Measurements from ENCODE around the gene RSPRY1. TPM values are rescaled to one million over a fixed set of nuclear protein-coding genes. Genes with fewer than 3 reads are reported as not detected.
"Not testable (repeated sequence)": the region's sequence is repeated elsewhere in the genome, so short reads cannot be mapped to it uniquely, and the experiment has no call there.

Gene RSPRY1
- total RNA-seq, 4 donors from 2014 or later: 22.4 to 30.7 (median 25.7) TPM

DNA sequence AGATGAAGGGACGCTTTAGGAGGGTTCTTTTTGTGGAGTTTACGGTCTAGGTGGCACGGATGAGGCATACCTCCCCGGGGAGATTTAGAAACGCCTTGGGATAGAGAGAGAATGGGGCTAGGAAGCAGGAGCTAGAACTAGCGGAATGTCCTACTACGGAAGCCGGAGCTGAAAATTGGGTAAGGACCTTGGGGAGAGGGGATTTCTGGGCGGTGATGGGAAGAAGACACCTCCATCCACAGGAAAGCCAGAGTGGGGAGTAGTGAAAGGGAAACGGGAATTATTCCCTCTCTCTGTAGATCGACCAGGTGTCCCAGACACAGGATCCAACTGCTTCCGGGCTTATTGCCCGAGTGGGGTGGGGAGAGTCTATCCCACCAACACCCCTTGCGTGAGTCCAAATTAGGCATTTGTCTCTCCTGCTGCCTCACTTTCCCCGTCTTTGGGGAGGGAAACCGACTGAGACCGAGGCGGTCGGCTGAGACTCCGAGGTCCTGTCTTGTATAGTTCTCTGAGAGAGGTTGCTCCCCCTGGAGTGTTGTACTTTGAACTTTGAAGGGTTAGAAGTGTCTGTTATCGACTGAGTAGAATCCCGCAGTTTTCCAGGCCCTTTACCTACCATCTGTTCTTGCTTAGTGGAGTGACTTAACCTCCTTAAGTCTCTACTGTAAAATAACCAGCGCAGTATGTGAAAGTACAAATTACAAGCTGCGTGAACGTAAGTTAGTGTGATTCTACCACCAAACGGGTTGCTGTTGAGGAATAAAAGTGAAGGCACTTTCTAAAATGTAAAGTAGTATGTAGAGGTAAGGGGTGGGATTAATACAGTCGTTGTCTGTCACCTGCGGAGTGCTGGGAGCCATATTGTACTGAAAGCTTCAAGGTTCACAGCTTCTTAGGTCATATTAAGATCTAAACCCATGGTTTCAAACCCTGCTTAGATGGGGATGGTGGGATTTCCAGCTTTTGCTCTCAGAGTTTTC, 1.0 kb downstream of the RSPRY1 start:
- H3K4me1 ChIP-seq: peaks cover 32 to 64% (median 51%) of the 10 kb centered on the region in 4 donors
- H3K36me3 ChIP-seq: no peaks in the 10 kb centered on the region
- H3K27me3 ChIP-seq: no peaks in the 10 kb centered on the region
- TF ChIP-seq POLR2A (IDR thresholded peaks at IDR 0.05; ENCODE audit: low read depth) (no peak), POLR2AphosphoS5 (IDR thresholded peaks at IDR 0.05) (peak; percentile 23 to 42)
- no peak for DNase-seq (ENCODE audit: extremely low spot score)
- 3% methylated on average over 26 of the region's 28 CpGs for WGBS
- H3K9me3 ChIP-seq: no peaks in the 10 kb centered on the region
- H3K27ac ChIP-seq (replicated peaks in 1 of 4): peak overlapping the region; percentile 96 to 98 (median 96)
- intact Hi-C loops (cut with DNase I): loop anchor here (5.0 to 10.0 kb wide), 2 partner anchors 55 to 348 kb away; partner anchors contain the start of gene CCDC102A
- H3K4me3 ChIP-seq: peak overlapping the region; percentile 86 to 99 (median 94)

DNA sequence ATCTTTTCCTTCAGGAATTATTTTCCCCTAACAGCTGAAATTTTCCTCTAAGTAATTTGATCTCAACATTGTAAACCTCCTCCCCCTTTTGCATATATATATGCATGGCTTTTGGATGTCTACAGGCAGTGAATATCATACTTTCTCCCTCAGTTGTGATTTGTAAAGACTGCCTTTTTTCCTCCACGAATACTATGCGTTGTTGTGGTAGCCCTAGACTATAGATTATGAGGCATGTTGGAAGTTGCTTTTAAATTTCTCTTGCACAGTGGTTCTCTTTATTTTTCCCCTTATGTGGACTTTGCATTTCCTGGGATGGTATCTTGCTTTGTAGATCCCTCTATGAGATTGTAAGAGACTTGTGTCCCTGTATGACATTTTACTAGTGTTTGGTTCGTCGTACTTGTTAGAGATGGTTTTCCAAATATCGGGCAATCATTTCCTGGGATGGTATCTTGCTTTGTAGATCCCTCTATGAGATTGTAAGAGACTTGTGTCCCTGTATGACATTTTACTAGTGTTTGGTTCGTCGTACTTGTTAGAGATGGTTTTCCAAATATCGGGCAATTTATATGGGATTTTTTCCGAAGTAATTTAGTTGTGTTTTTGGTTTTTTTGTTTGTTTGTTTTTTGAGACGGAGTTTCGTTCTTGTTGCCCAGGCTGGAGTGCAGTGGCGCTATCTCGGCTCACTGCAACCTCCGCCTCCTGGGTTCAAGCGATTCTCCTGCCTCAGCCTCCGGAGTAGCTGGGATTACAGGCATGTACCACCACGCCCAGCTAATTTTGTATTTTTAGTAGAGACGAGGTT, 2.0 kb downstream of the RSPRY1 start:
- H3K27ac ChIP-seq (replicated peaks in 1 of 4): peak overlapping the region; percentile 96 to 98 (median 96)
- H3K36me3 ChIP-seq; H3K9me3 ChIP-seq; DNase-seq (ENCODE audit: extremely low spot score); H3K27me3 ChIP-seq: not testable (repeated sequence)
- H3K4me1 ChIP-seq: peaks cover 32 to 68% (median 55%) of the 10 kb centered on the region in 4 donors
- WGBS: 82% methylated on average over 18 of the region's 18 CpGs
- intact Hi-C loops (cut with DNase I): loop anchor here (5.0 to 10.0 kb wide), 2 partner anchors 54 to 347 kb away; partner anchors contain the start of gene CCDC102A
- H3K4me3 ChIP-seq: peak overlapping the region; percentile 86 to 99 (median 94)

DNA sequence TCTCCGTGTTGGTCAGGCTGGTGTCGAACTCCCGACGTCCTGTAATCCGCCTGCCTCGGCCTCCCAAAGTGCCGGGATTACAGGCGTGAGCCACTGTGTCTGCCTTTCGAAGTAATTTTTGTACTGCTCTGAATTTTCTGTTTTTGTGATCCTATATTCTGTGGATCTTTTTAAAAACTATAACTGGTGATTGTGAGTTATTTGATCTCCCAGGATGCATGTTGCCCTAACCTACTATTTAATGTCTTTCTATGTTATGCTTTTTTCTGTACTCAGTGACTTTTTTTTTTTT, 2.5 kb downstream of the RSPRY1 start:
- DNase-seq (ENCODE audit: extremely low spot score): no peak
- peaks cover 32 to 71% (median 61%) of the 10 kb centered on the region in 4 donors for H3K4me1 ChIP-seq
- peak overlapping the region in 1 of 4 donors; percentile 96 for H3K27ac ChIP-seq (replicated peaks in 1 of 4)
- intact Hi-C loops (cut with DNase I): loop anchor here (5.0 to 10.0 kb wide), 2 partner anchors 54 to 346 kb away; partner anchors contain the start of gene CCDC102A
- no peaks in the 10 kb centered on the region for H3K36me3 ChIP-seq
- H3K4me3 ChIP-seq: no peak overlapping the region
- WGBS: 96% methylated on average over 9 of the region's 9 CpGs
- no peaks in the 10 kb centered on the region for H3K9me3 ChIP-seq
- no peak for TF ChIP-seq EP300 (IDR thresholded peaks at IDR 0.05)
- TF ChIP-seq, protein P1, sequence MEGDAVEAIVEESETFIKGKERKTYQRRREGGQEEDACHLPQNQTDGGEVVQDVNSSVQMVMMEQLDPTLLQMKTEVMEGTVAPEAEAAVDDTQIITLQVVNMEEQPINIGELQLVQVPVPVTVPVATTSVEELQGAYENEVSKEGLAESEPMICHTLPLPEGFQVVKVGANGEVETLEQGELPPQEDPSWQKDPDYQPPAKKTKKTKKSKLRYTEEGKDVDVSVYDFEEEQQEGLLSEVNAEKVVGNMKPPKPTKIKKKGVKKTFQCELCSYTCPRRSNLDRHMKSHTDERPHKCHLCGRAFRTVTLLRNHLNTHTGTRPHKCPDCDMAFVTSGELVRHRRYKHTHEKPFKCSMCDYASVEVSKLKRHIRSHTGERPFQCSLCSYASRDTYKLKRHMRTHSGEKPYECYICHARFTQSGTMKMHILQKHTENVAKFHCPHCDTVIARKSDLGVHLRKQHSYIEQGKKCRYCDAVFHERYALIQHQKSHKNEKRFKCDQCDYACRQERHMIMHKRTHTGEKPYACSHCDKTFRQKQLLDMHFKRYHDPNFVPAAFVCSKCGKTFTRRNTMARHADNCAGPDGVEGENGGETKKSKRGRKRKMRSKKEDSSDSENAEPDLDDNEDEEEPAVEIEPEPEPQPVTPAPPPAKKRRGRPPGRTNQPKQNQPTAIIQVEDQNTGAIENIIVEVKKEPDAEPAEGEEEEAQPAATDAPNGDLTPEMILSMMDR (IDR thresholded peaks at IDR 0.05): no peak
- TF ChIP-seq POLR2A (IDR thresholded peaks at IDR 0.05; ENCODE audit: low read depth): no peak
- no peak for TF ChIP-seq POLR2AphosphoS5 (IDR thresholded peaks at IDR 0.05)
- no peaks in the 10 kb centered on the region for H3K27me3 ChIP-seq

DNA sequence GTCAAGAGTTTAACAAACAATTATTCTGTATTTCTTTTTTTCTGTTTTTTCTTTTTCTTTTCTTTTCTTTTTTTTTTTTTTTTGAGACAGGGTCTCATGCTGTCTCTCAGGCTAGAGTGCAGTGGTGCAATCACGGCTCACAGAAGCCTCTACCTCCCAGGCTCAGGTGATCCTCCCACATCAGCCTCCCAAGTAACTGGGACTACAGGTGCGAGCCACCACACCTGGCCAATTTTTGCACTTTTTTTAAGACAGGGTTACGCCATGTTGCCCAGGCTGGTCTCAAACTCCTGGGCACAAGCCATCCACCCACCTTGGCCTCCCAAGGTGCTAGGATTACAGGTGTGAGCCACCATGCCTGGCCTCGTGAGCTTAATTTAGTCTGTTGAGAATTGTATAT, 3.4 kb downstream of the RSPRY1 start:
- H3K27me3 ChIP-seq; H3K9me3 ChIP-seq; DNase-seq (ENCODE audit: extremely low spot score); H3K4me3 ChIP-seq; H3K36me3 ChIP-seq: not testable (repeated sequence)
- intact Hi-C loops (cut with DNase I): loop anchor here (5.0 to 10.0 kb wide), 2 partner anchors 53 to 345 kb away; partner anchors contain the start of gene CCDC102A
- Histone ChIP-seq H3K4me1 (peaks cover 39 to 75% (median 66%) of the 10 kb centered on the region in 4 donors), H3K27ac (replicated peaks in 1 of 4) (peak overlapping the region in 1 of 4 donors; percentile 2)
- WGBS: 99% methylated on average over 4 of the region's 4 CpGs

DNA sequence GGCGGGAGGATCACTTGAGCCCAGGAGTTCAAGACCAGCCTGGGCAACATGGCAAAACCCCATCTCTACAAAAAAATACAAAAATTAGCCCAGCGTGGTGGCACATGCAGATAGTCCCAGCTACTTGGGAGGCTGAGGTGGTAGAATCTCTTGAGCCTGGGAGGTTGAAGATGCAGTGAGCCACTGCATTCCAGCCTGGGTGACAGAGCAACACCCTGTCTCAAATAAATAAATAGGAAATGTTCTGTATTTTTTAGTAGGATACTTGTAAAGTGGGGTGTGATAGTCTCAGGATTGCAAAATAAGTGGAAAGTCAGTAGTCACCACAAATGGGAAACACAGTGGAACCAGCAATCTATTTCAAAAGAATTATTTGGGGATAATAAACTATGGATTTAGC, 4.0 kb downstream of the RSPRY1 start:
- Histone ChIP-seq H3K36me3 (no peaks in the 10 kb centered on the region), H3K4me3 (no peak overlapping the region), H3K27me3 (no peaks in the 10 kb centered on the region), H3K27ac (replicated peaks in 1 of 4) (peak overlapping the region in 1 of 4 donors; percentile 2), H3K4me1 (peaks cover 33 to 75% (median 66%) of the 10 kb centered on the region in 4 donors), H3K9me3 (no peaks in the 10 kb centered on the region)
- DNase-seq (ENCODE audit: extremely low spot score): no peak
- WGBS: 100% methylated on average over 2 of the region's 2 CpGs
- TF ChIP-seq, protein P1 (IDR thresholded peaks at IDR 0.05): no peak
- TF ChIP-seq EP300 (IDR thresholded peaks at IDR 0.05) (no peak), POLR2AphosphoS5 (IDR thresholded peaks at IDR 0.05) (no peak), POLR2A (IDR thresholded peaks at IDR 0.05; ENCODE audit: low read depth) (no peak)
- intact Hi-C loops (cut with DNase I): no loop called here

Measured in esophagus muscularis mucosa (tissue), 4 donors.